GM23338 (cell line): ENCODE measurements around the gene HCRTR1.

Experiments used
- POLR2AphosphoS5 ChIP-seq: IDR thresholded peaks from 2 replicates; pipeline ENCODE4 v1.6.1; 2016; ENCODE audit warnings: antibody characterized with exemption, low read depth
- TF ChIP-seq, protein P1 (sequence below), 2 experiments: fragments of 200-600 bp in 1 of 2; sonication (generic) in 1 of 2; conservative IDR thresholded peaks; 2 replicates each; pipeline versions ENCODE4 v1.5.1 to v1.6.1; 2016 to 2017; ENCODE audit warnings: antibody characterized with exemption in 2 of 2, low read depth in 2 of 2, mild to moderate bottlenecking in 2 of 2, moderate library complexity in 1 of 2

DNA sequence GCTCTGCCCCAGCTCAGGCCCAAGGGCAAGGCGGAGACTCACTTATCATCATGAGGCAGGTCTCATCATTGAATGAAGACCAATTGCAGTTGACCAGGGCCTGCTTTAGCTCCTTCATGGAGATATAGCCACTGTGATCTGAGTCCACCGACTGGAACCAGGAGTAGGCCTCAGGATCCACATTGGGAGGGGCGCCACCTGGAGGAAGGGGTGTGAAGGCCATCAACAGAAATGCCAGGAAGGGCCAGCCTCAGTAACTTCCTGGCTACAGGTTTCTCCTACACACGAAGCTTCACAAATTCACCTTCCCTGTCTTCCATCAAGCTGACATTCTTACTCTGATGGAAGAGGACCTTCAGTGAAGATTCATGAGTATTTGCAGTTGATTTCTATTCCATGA is 15.6 kb downstream of the HCRTR1 start:
- TF ChIP-seq, protein P1, sequence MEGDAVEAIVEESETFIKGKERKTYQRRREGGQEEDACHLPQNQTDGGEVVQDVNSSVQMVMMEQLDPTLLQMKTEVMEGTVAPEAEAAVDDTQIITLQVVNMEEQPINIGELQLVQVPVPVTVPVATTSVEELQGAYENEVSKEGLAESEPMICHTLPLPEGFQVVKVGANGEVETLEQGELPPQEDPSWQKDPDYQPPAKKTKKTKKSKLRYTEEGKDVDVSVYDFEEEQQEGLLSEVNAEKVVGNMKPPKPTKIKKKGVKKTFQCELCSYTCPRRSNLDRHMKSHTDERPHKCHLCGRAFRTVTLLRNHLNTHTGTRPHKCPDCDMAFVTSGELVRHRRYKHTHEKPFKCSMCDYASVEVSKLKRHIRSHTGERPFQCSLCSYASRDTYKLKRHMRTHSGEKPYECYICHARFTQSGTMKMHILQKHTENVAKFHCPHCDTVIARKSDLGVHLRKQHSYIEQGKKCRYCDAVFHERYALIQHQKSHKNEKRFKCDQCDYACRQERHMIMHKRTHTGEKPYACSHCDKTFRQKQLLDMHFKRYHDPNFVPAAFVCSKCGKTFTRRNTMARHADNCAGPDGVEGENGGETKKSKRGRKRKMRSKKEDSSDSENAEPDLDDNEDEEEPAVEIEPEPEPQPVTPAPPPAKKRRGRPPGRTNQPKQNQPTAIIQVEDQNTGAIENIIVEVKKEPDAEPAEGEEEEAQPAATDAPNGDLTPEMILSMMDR (conservative IDR thresholded peaks at IDR 0.05; ENCODE audit: low read depth in 2 of 2) = peak; percentile 73 to 91
- TF ChIP-seq POLR2AphosphoS5 = no peak
